ENCODE data around the gene GORASP1. TPM values are rescaled to one million over a fixed set of nuclear protein-coding genes. Genes with fewer than 3 reads are reported as not detected.

The GORASP1 gene
- total RNA-seq, 4 donors from 2014 or later, result 86.8 to 135 (median 96.3) TPM

- Histone ChIP-seq H3K27ac (peak overlapping the region; percentile 81 to 92 (median 84)), H3K4me3 (no peak overlapping the region), H3K36me3 (peaks cover 0 to 30% (median 11%) of the 10 kb centered on the region in 4 donors), H3K4me1 (peaks cover 29 to 52% (median 43%) of the 10 kb centered on the region in 4 donors), H3K27me3 (no peaks in the 10 kb centered on the region), H3K9me3 (no peaks in the 10 kb centered on the region)
- DNase-seq, result no peak
- 60 to 75% methylated on average over 1 to 2 of the region's 2 CpGs for WGBS, 2 donors (ENCODE audit: low coverage in 1 of 2)
- intact Hi-C loops (cut with DNase I; ENCODE audit: low total_unique reads), result loop anchor here (5.0 kb wide), 1 partner anchor 42 kb away; no protein-coding TSS in a partner anchor
- TF ChIP-seq, protein P1, sequence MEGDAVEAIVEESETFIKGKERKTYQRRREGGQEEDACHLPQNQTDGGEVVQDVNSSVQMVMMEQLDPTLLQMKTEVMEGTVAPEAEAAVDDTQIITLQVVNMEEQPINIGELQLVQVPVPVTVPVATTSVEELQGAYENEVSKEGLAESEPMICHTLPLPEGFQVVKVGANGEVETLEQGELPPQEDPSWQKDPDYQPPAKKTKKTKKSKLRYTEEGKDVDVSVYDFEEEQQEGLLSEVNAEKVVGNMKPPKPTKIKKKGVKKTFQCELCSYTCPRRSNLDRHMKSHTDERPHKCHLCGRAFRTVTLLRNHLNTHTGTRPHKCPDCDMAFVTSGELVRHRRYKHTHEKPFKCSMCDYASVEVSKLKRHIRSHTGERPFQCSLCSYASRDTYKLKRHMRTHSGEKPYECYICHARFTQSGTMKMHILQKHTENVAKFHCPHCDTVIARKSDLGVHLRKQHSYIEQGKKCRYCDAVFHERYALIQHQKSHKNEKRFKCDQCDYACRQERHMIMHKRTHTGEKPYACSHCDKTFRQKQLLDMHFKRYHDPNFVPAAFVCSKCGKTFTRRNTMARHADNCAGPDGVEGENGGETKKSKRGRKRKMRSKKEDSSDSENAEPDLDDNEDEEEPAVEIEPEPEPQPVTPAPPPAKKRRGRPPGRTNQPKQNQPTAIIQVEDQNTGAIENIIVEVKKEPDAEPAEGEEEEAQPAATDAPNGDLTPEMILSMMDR (IDR thresholded peaks at IDR 0.05), result no peak
- no peak for TF ChIP-seq POLR2AphosphoS5 (IDR thresholded peaks at IDR 0.05)
- no peak for TF ChIP-seq EP300 (IDR thresholded peaks at IDR 0.05; ENCODE audit: low read depth)
- in situ Hi-C loops (cut with MboI; ENCODE audit: low pct_ligation_motif_present in 1 of 4, low pct_unique_long_range_greater_than_20kb in 1 of 4, low sequenced_read_pairs in 3 of 4), result no loop called here
Observed at GRCh38 chr3:39140341-39140971, 33.0 kb upstream of the GORASP1 start.

DNA sequence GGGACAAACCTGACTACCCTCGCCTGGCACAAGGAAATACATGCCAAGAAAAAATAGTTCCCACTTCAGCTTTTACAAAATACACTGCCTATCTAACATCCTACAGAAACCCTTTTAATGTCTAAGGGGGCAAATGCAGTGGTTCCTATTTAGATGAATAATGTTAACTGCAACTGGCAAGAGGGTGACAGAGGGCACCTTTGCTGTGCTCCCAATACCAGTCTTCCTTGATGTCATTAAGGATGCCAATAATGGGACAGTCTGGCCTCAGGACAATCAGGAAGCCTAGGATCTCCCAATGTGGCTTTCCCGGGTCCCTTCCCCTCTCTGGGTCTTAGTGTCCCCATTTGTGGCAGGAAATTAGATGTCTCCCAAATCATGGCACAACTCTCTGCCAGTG lies 32.0 kb upstream of the GORASP1 start:
- H3K27ac ChIP-seq, result peak overlapping the region; percentile 81 to 92 (median 84)
- in situ Hi-C loops (cut with MboI; ENCODE audit: low pct_ligation_motif_present in 1 of 4, low pct_unique_long_range_greater_than_20kb in 1 of 4, low sequenced_read_pairs in 3 of 4) (no loop called here), intact Hi-C loops (cut with DNase I; ENCODE audit: low total_unique reads) (no loop called here)
- H3K36me3 ChIP-seq, result peaks cover 0 to 22% (median 10%) of the 10 kb centered on the region in 4 donors
- H3K4me1 ChIP-seq, result peaks cover 29 to 51% (median 43%) of the 10 kb centered on the region in 4 donors
- WGBS, 2 donors (ENCODE audit: low coverage in 1 of 2), result 73 to 100% methylated on average over 1 to 2 of the region's 2 CpGs
- no peaks in the 10 kb centered on the region for H3K9me3 ChIP-seq
- DNase-seq, result no peak
- no peaks in the 10 kb centered on the region for H3K27me3 ChIP-seq
- TF ChIP-seq, protein P1 (IDR thresholded peaks at IDR 0.05), result no peak
- TF ChIP-seq POLR2AphosphoS5 (IDR thresholded peaks at IDR 0.05) (no peak), POLR2A (IDR thresholded peaks at IDR 0.05) (no peak)
- H3K4me3 ChIP-seq, result no peak overlapping the region

- in situ Hi-C loops (cut with MboI; ENCODE audit: low pct_ligation_motif_present in 1 of 4, low pct_unique_long_range_greater_than_20kb in 1 of 4, low sequenced_read_pairs in 3 of 4), result no loop called here
- Histone ChIP-seq H3K36me3 (peaks cover 0 to 16% (median 7%) of the 10 kb centered on the region in 4 donors), H3K27me3 (no peaks in the 10 kb centered on the region), H3K27ac (peak overlapping the region in 2 of 4 donors; percentile 84 to 92), H3K4me1 (peaks cover 29 to 51% (median 43%) of the 10 kb centered on the region in 4 donors), H3K4me3 (no peak overlapping the region), H3K9me3 (no peaks in the 10 kb centered on the region)
- 80 to 83% methylated on average over 3 to 7 of the region's 7 CpGs for WGBS, 2 donors (ENCODE audit: low coverage in 1 of 2)
- TF ChIP-seq EP300 (IDR thresholded peaks at IDR 0.05; ENCODE audit: low read depth) (no peak), POLR2AphosphoS5 (IDR thresholded peaks at IDR 0.05) (no peak)
- peak; percentile 42 for DNase-seq
- intact Hi-C loops (cut with DNase I; ENCODE audit: low total_unique reads), result no loop called here
Observed at GRCh38 chr3:39138804-39139415, 31.5 kb upstream of the GORASP1 start.

DNA sequence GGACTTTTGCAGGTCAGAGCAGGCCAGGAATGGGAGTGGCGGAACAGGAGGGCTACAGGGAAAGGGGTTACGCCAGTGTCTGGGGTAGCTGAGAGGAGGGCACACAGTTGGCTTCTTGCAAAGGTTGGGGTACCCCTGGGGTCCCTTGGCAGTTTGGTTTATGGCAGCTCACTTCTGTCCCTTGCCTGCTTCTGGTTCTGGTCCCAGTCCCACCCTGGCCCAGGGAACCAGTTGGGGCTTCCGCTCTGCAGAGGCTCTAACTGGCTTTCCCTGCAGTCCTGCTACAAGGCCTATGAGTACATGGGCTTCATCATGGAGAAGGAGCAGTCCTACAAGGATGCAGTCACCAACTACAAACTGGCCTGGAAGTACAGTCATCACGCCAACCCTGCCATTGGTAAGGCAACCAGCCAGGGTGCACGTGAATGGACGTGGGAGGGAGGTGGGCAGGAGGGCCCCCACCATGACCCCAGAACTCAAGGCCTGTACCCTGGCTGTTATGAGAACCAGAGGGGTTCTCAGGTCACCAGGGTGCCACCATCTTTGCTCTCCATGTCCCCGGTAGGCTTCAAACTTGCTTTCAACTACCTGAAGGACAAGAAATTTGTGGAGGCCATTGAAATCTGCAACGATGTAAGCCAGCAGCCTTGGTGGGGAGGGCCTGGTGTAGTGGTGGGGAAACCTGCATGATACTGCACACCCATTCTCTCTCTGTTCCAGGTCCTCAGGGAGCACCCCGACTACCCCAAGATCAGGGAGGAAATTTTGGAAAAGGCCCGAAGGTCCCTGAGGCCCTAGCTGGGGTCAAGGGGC lies 30.8 kb upstream of the GORASP1 start:
- in situ Hi-C loops (cut with MboI; ENCODE audit: low pct_ligation_motif_present in 1 of 4, low pct_unique_long_range_greater_than_20kb in 1 of 4, low sequenced_read_pairs in 3 of 4) (no loop called here), intact Hi-C loops (cut with DNase I; ENCODE audit: low total_unique reads) (no loop called here)
- Histone ChIP-seq H3K4me3 (no peak overlapping the region), H3K36me3 (peaks cover 0 to 9% (median 3%) of the 10 kb centered on the region in 4 donors), H3K9me3 (no peaks in the 10 kb centered on the region), H3K4me1 (peaks cover 29 to 46% (median 39%) of the 10 kb centered on the region in 4 donors), H3K27ac (no peak overlapping the region), H3K27me3 (no peaks in the 10 kb centered on the region)
- 90% methylated on average over 10 of the region's 10 CpGs; no CpG with 5 or more reads in 1 of the 2 donors for WGBS, 2 donors (ENCODE audit: low coverage in 1 of 2)
- no peak for DNase-seq
- TF ChIP-seq POLR2A (IDR thresholded peaks at IDR 0.05), result no peak
- TF ChIP-seq POLR2AphosphoS5 (IDR thresholded peaks at IDR 0.05), result peak in 1 of 3 donors; percentile 35
